Gastrocnemius medialis (tissue), 4 donors: ENCODE results near the gene ROBO3. TPM values are rescaled to one million over a fixed set of nuclear protein-coding genes. Genes with fewer than 3 reads are reported as not detected.

ENCODE experiments used
- ATAC-seq, 2 donors: fragments of 150-250 bp; one replicate each; pipeline ENCODE4 v1.9.1; 2016
- DNase-seq, 2 donors: peaks; one replicate each; pipeline ENCODE4 v3.0.0-alpha.2; 2019
- H3K27ac ChIP-seq, 4 donors: fragments of 200-600 bp; sonication (generic); 1 replicate in 1 of 4; 2 replicates in 3 of 4; pipeline ENCODE4 v1.5.1; 2016 to 2018; ENCODE audit warnings: mild to moderate bottlenecking in 2 of 4, moderate library complexity in 1 of 4
- H3K27me3 ChIP-seq, 3 donors: fragments of 200-600 bp; sonication (generic) in 2 of 3; 1 replicate in 1 of 3; 2 replicates in 2 of 3; pipeline versions ENCODE4 v1.5.1 to v1.6.0; 2016 to 2019; ENCODE audit warnings: mild to moderate bottlenecking in 1 of 3, moderate library complexity in 1 of 3
- H3K36me3 ChIP-seq, 2 donors: fragments of 200-600 bp; sonication (generic) in 1 of 2; one replicate each; pipeline ENCODE4 v1.5.1; 2017 to 2018
- H3K4me1 ChIP-seq, 2 donors: fragments of 200-600 bp; sonication (generic) in 1 of 2; one replicate each; pipeline ENCODE4 v1.5.1; 2016 to 2017; ENCODE audit warnings: mild to moderate bottlenecking in 2 of 2
- H3K4me3 ChIP-seq, 4 donors: fragments of 200-600 bp; sonication (generic) in 3 of 4; 1 replicate in 1 of 4; 2 replicates in 3 of 4; pipeline ENCODE4 v1.5.1; 2016 to 2019; ENCODE audit warnings: mild to moderate bottlenecking in 2 of 4
- H3K9me3 ChIP-seq, 3 donors: fragments of 200-600 bp; sonication (generic) in 2 of 3; 1 replicate in 1 of 3; 2 replicates in 2 of 3; pipeline ENCODE4 v1.5.1; 2016 to 2019
- POLR2A ChIP-seq, 2 donors: fragments of 450-650 bp; IDR thresholded peaks; one replicate each; pipeline ENCODE4 v1.6.1; 2017; ENCODE audit warnings: antibody characterized with exemption in 2 of 2, mild to moderate bottlenecking in 2 of 2, moderate library complexity in 2 of 2
- in situ Hi-C, 4 donors: fragments of 200-750 bp; cut with MboI; loops; one replicate each; pipeline versions ENCODE4 v1.15.0 to v1.8.0; 2017; ENCODE audit warnings: low sequenced_read_pairs in 4 of 4
- intact Hi-C: fragments of 100-400 bp; cut with DNase I; formaldehyde crosslinking; loops from one replicate; pipeline ENCODE4 v1.15.1; 2023; ENCODE audit warnings: low total_unique reads
- total RNA-seq, 4 donors: library from RNA; depleted of rRNA; stranded (reverse); fragments of >200 nt; gene quantifications; one replicate each; pipeline versions ENCODE4 v1.1.0 to v1.2.3, GENCODE V29; 2016
- TF ChIP-seq, protein P1 (sequence below), 5 experiments: fragments of 450-650 bp in 3 of 5; fragments of 200-600 bp in 2 of 5; sonication (generic) in 2 of 5; IDR thresholded peaks in 4 of 5; conservative IDR thresholded peaks in 1 of 5; 1 replicate in 4 of 5; 2 replicates in 1 of 5; pipeline ENCODE4 v1.5.1; 2016 to 2019; ENCODE audit warnings: antibody characterized with exemption in 5 of 5, mild to moderate bottlenecking in 3 of 5, moderate library complexity in 3 of 5

The ROBO3 gene
- total RNA-seq, 4 donors from 2014 or later, result 0.35 to 3.7 (median 1.3) TPM

DNA sequence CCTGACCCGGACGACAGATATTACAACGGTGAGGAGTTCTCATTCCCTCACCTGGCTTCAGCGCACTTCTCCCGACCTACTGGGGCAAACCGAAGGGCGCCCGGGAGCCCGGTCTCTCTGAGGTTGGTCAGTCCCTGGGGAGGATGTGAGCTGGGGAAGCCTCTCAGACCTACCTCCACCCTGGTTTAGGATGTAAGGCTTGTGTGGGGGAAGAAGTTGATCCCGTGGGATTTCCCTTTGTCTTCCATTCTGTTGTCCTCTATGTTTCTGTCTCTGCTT is 12.3 kb downstream of the ROBO3 start:
- Histone ChIP-seq H3K9me3 (no peaks in the 10 kb centered on the region), H3K4me3 (peak overlapping the region in 3 of 4 donors; percentile 60 to 93 (median 63)), H3K36me3 (no peaks in the 10 kb centered on the region), H3K4me1 (peaks cover 0 to 13% of the 10 kb centered on the region in 2 donors), H3K27me3 (peaks cover 5 to 22% (median 14%) of the 10 kb centered on the region in 3 donors), H3K27ac (peak overlapping the region in 2 of 4 donors; percentile 76 to 88)
- DNase-seq (no peak), ATAC-seq (no peak)
- in situ Hi-C loops (no loop called here), intact Hi-C loops (loop anchor here (2.0 to 5.0 kb wide), 2 partner anchors 21 to 75 kb away; partner anchors contain the start of gene CCDC15)
- TF ChIP-seq, protein P1, sequence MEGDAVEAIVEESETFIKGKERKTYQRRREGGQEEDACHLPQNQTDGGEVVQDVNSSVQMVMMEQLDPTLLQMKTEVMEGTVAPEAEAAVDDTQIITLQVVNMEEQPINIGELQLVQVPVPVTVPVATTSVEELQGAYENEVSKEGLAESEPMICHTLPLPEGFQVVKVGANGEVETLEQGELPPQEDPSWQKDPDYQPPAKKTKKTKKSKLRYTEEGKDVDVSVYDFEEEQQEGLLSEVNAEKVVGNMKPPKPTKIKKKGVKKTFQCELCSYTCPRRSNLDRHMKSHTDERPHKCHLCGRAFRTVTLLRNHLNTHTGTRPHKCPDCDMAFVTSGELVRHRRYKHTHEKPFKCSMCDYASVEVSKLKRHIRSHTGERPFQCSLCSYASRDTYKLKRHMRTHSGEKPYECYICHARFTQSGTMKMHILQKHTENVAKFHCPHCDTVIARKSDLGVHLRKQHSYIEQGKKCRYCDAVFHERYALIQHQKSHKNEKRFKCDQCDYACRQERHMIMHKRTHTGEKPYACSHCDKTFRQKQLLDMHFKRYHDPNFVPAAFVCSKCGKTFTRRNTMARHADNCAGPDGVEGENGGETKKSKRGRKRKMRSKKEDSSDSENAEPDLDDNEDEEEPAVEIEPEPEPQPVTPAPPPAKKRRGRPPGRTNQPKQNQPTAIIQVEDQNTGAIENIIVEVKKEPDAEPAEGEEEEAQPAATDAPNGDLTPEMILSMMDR (IDR thresholded peaks at IDR 0.05 in 4 of 5, conservative IDR thresholded peaks at IDR 0.05 in 1 of 5), result no peak
- TF ChIP-seq POLR2A (IDR thresholded peaks at IDR 0.05), result no peak

DNA sequence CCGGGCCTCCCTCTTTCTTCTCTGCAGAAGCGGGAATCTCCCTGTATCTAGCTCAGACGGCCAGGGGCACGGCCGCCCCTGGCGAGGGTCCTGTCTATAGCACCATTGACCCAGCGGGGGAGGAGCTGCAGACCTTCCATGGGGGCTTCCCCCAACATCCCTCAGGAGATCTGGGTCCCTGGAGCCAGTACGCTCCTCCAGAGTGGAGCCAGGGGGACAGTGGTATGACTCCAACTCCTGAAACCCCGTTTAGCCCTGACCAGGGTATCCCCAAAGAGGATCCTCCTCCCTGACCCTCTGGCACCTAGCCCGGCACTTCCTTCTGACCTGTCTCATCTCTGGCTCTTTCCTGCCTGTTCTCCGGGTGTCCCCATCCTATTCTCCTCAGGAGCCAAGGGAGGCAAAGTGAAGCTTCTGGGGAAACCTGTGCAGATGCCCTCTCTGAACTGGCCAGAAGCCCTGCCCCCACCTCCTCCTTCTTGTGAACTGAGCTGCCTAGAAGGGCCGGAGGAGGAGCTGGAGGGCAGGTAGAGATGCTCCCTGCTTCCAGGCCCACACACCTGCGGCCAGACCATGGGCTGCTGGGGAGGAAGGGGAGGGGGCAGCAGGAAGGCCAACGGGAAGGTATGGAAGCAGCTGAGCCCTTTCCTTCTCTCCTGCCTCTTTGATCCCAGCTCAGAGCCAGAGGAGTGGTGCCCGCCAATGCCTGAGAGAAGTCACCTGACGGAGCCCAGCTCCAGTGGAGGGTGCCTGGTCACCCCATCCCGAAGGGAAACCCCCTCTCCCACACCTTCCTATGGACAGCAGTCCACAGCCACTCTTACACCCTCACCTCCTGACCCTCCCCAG is 12.9 kb downstream of the ROBO3 start:
- TF ChIP-seq POLR2A (IDR thresholded peaks at IDR 0.05), result no peak
- TF ChIP-seq, protein P1 (IDR thresholded peaks at IDR 0.05 in 4 of 5, conservative IDR thresholded peaks at IDR 0.05 in 1 of 5), result no peak
- DNase-seq (no peak), ATAC-seq (no peak)
- in situ Hi-C loops (no loop called here), intact Hi-C loops (loop anchor here (2.0 to 5.0 kb wide), 2 partner anchors 21 to 74 kb away; partner anchors contain the start of gene CCDC15)
- Histone ChIP-seq H3K36me3 (no peaks in the 10 kb centered on the region), H3K9me3 (no peaks in the 10 kb centered on the region), H3K27ac (no peak overlapping the region), H3K27me3 (peaks cover 0 to 16% (median 8%) of the 10 kb centered on the region in 3 donors), H3K4me1 (peaks cover 0 to 13% of the 10 kb centered on the region in 2 donors), H3K4me3 (no peak overlapping the region)

DNA sequence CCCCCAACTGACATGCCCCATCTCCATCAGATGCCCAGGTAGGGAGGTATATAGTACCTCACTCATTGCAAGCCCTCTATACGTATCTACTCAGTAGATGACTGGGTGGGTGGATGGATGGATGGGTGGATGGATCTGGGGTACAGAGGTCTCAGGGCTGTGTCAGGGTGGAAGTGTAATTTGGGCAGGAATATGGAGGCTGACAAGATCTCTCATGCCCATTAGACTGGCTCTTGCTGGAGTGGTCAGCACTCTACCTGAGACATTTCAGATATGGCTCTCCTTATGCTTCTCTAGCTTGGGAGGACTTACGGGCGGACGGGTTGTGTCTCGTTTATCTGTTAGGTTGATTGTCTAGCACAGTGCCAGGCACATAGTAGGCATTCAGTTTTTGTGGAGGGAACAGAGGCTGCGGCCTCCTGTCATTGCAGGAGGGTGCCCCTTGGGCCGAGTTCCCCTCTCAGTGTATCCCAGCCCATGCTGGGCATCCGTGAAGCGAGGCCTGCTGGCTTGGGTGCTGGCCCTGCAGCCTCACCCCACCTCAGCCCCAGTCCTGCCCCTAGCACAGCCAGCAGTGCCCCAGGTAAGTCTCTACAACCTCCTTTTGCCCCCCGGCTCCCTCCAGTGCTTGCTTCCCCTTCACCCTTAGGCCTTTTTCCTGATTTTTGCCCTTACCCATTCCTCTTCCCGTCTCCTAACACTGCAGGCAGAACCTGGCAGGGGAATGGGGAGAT is 13.7 kb downstream of the ROBO3 start:
- Histone ChIP-seq H3K36me3 (no peaks in the 10 kb centered on the region), H3K4me3 (no peak overlapping the region), H3K9me3 (no peaks in the 10 kb centered on the region), H3K27me3 (peaks cover 0 to 10% (median 2%) of the 10 kb centered on the region in 3 donors), H3K4me1 (peaks cover 0 to 13% of the 10 kb centered on the region in 2 donors), H3K27ac (no peak overlapping the region)
- intact Hi-C loops, result loop anchor here (5.0 kb wide), 1 partner anchor 73 kb away; the partner anchor contains the start of gene CCDC15
- in situ Hi-C loops, result no loop called here
- no peak for TF ChIP-seq POLR2A (IDR thresholded peaks at IDR 0.05)
- TF ChIP-seq, protein P1 (IDR thresholded peaks at IDR 0.05 in 4 of 5, conservative IDR thresholded peaks at IDR 0.05 in 1 of 5), result no peak
- DNase-seq, result no peak
- ATAC-seq, result no peak

DNA sequence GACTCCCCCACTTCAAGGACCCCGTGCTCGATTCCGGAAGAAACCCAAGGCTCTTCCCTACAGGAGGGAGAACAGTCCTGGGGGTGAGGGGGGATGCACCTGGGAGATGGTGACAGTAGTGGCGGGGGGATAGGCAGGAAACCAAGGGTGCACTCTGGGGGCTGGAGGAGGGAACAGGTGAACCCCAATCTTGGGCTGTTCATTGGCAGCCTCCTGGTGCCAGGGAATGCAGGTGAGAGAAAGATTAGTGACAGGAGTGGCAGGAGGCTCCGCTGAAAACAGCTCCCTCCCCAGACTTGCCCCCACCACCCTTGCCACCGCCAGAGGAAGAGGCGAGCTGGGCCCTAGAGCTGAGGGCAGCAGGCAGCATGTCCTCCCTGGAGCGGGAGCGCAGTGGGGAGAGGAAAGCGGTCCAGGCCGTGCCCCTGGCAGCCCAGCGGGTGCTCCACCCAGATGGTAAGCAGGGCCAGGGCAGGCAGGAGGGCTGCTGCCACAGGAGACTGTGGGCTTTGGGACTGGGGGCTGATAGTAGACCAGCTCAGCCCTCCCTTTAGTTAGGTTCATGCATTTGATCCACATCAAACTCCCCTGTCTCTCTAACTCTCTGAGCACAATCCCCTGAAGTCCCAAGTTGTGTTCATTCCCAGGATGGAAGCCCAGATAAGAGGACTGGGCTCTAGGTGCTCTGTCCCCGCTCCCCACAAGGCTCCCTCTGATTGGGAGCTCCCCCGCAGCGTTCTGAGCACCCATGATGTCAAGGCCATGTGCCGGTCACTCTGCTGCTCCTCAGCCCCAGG is 14.5 kb downstream of the ROBO3 start:
- Histone ChIP-seq H3K4me3 (no peak overlapping the region), H3K27me3 (peaks cover 0 to 7% (median 0%) of the 10 kb centered on the region in 3 donors), H3K4me1 (peaks cover 0 to 13% of the 10 kb centered on the region in 2 donors), H3K36me3 (no peaks in the 10 kb centered on the region), H3K9me3 (no peaks in the 10 kb centered on the region), H3K27ac (no peak overlapping the region)
- in situ Hi-C loops (no loop called here), intact Hi-C loops (loop anchor here (5.0 kb wide), 1 partner anchor 73 kb away; the partner anchor contains the start of gene CCDC15)
- no peak for TF ChIP-seq POLR2A (IDR thresholded peaks at IDR 0.05)
- TF ChIP-seq, protein P1 (IDR thresholded peaks at IDR 0.05 in 4 of 5, conservative IDR thresholded peaks at IDR 0.05 in 1 of 5), result no peak
- DNase-seq, result no peak
- ATAC-seq, result no peak
